Measurements from ENCODE around the gene UST. TPM values are rescaled to one million over a fixed set of nuclear protein-coding genes. Genes with fewer than 3 reads are reported as not detected.

The UST gene
- total RNA-seq, 1 donor from 2014 or later, result 23.2 TPM

GRCh38 chr6:149060300-149060984 lies 313.6 kb downstream of the UST start:
- Mint-ChIP-seq H3K9me3 (ENCODE audit: unreplicated experiment) (no peaks in the 10 kb centered on the region), H3K4me3 (ENCODE audit: unreplicated experiment) (no peak overlapping the region), H3K27me3 (ENCODE audit: unreplicated experiment) (no peaks in the 10 kb centered on the region), H3K36me3 (ENCODE audit: low read depth, unreplicated experiment) (no peaks in the 10 kb centered on the region), H3K4me1 (ENCODE audit: unreplicated experiment) (peaks cover 4% of the 10 kb centered on the region), H3K27ac (ENCODE audit: unreplicated experiment) (no peak overlapping the region)
- TF ChIP-seq CTCF (IDR thresholded peaks at IDR 0.05; ENCODE audit: unreplicated experiment), result no peak
- DNase-seq (ENCODE audit: low spot score), result no peak

GRCh38 chr6:149060985-149061760 lies 314.3 kb downstream of the UST start:
- no peak overlapping the region for H3K4me3 Mint-ChIP-seq (ENCODE audit: unreplicated experiment)
- no peaks in the 10 kb centered on the region for H3K36me3 Mint-ChIP-seq (ENCODE audit: low read depth, unreplicated experiment)
- no peaks in the 10 kb centered on the region for H3K27me3 Mint-ChIP-seq (ENCODE audit: unreplicated experiment)
- no peak for TF ChIP-seq CTCF (IDR thresholded peaks at IDR 0.05; ENCODE audit: unreplicated experiment)
- H3K4me1 Mint-ChIP-seq (ENCODE audit: unreplicated experiment), result peaks cover 6% of the 10 kb centered on the region
- DNase-seq (ENCODE audit: low spot score), result no peak
- H3K9me3 Mint-ChIP-seq (ENCODE audit: unreplicated experiment), result no peaks in the 10 kb centered on the region
- no peak overlapping the region for H3K27ac Mint-ChIP-seq (ENCODE audit: unreplicated experiment)

DNA sequence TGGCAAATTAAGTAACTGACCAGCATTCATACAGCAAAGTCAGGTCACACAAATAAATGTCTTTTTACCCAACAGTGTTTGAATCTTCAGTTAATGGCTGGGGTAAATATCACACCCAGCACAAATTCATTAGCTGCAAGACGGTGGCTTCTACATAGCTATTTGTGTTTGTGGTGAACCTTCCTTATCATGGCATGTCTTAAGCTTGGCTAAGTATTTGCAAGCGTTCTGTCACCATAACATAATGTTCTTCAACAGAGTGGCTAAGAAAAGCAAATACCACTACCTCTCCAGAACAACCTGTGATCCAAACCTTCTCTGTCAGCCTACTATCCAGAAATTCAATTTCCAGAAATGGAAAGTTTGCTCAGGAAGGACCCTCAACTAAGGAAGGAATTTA lies 315.1 kb downstream of the UST start:
- Mint-ChIP-seq H3K9me3 (ENCODE audit: unreplicated experiment) (no peaks in the 10 kb centered on the region), H3K27me3 (ENCODE audit: unreplicated experiment) (no peaks in the 10 kb centered on the region), H3K36me3 (ENCODE audit: low read depth, unreplicated experiment) (no peaks in the 10 kb centered on the region), H3K4me3 (ENCODE audit: unreplicated experiment) (no peak overlapping the region), H3K4me1 (ENCODE audit: unreplicated experiment) (peaks cover 9% of the 10 kb centered on the region), H3K27ac (ENCODE audit: unreplicated experiment) (no peak overlapping the region)
- DNase-seq (ENCODE audit: low spot score), result no peak
- TF ChIP-seq CTCF (IDR thresholded peaks at IDR 0.05; ENCODE audit: unreplicated experiment), result no peak

DNA sequence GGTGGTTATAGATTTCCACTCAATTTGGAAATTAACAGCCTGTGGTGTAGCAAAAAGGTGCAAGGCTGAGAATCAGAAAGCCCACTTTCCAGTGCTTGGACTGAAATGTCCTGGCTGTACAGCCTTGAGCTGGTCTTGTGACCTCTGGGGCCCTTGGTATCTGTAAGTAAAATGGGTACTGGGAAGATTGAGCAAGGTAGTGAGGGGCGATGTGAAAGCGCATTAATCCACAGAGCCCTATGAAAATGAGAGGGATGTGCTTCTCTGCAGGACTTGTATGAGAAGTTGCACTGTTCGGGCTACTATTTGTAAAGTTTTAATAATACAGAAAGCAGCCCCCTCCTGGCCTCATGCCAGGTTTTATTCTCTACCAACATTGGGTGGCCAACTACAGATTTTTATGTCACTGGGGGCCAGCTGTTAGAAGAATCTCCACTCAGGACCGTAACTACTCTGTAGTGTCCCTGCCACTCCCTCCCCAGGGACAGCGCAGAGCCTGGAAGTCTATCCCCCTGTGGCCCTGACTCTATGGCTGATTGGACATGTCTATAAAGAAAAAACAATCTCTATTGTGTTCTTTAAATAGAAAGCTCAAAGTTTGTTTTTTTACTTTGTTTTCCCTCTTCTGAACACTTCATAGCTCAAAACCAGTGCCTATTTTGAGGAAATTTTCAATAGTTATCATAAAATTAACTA lies 316.0 kb downstream of the UST start:
- peaks cover 9% of the 10 kb centered on the region for H3K4me1 Mint-ChIP-seq (ENCODE audit: unreplicated experiment)
- no peak overlapping the region for H3K27ac Mint-ChIP-seq (ENCODE audit: unreplicated experiment)
- no peaks in the 10 kb centered on the region for H3K36me3 Mint-ChIP-seq (ENCODE audit: low read depth, unreplicated experiment)
- no peak for TF ChIP-seq CTCF (IDR thresholded peaks at IDR 0.05; ENCODE audit: unreplicated experiment)
- no peak for DNase-seq (ENCODE audit: low spot score)
- H3K4me3 Mint-ChIP-seq (ENCODE audit: unreplicated experiment), result no peak overlapping the region
- H3K9me3 Mint-ChIP-seq (ENCODE audit: unreplicated experiment), result no peaks in the 10 kb centered on the region
- no peaks in the 10 kb centered on the region for H3K27me3 Mint-ChIP-seq (ENCODE audit: unreplicated experiment)
